ENCODE data around the gene IL4I1. TPM values are rescaled to one million over a fixed set of nuclear protein-coding genes. Genes with fewer than 3 reads are reported as not detected.

The IL4I1 gene
- polyA plus RNA-seq, 4 donors = 1.0 to 3.8 (median 1.3) TPM; not detected in 1

DNA sequence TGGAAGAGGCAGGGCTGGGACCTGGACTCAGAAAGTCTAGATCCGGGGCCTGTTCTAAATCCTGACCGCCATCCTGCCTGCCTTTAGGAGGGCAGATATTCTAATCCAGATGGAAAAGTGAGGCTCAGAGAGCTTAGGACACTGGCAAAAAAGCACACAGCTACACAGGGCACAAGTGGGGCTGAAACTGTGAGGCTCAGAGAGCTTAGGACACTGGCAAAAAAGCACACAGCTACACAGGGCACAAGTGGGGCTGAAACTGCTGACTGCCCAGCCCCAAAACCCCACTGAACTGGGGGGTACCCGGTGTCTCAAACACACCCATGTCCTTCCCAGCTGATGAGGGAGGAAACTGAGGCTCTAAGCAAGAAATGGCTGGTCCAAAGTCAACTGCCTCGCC is 21.5 kb downstream of the IL4I1 start:
- H3K4me1 ChIP-seq (ENCODE audit: control insufficient read depth in 3 of 3, insufficient read depth in 2 of 3, low read depth in 1 of 3, low read length in 2 of 3) = peaks cover 0 to 24% (median 4%) of the 10 kb centered on the region in 3 donors
- H3K27me3 ChIP-seq (ENCODE audit: control insufficient read depth in 3 of 3, insufficient read depth in 3 of 3, low read length in 3 of 3) = no peaks in the 10 kb centered on the region
- no peaks in the 10 kb centered on the region for H3K9me3 ChIP-seq (ENCODE audit: control insufficient read depth in 2 of 2, insufficient read depth in 1 of 2, low read depth in 1 of 2, low read length in 1 of 2)
- H3K36me3 ChIP-seq (ENCODE audit: control insufficient read depth in 3 of 3, insufficient read depth in 2 of 3, low read depth in 1 of 3, low read length in 3 of 3) = peaks cover 0 to 59% (median 0%) of the 10 kb centered on the region in 3 donors
- WGBS, 3 donors = 66 to 81% (median 73%) methylated on average over 4 of the region's 4 CpGs
- no peak for FAIRE-seq
- H3K27ac ChIP-seq (ENCODE audit: low read depth in 1 of 3, low read length in 2 of 3) = peak overlapping the region; percentile 9 to 99 (median 98)
- peak overlapping the region in 2 of 3 donors; percentile 80 to 83 for H3K4me3 ChIP-seq (ENCODE audit: low read depth in 1 of 3, low read length in 3 of 3)
- no peak for DNase-seq

GRCh38 chr19:49874503-49875157 is 22.1 kb downstream of the IL4I1 start:
- FAIRE-seq (no peak), DNase-seq (no peak)
- H3K4me3 ChIP-seq (ENCODE audit: low read depth in 1 of 3, low read length in 3 of 3) = no peak overlapping the region
- H3K27me3 ChIP-seq (ENCODE audit: control insufficient read depth in 3 of 3, insufficient read depth in 3 of 3, low read length in 3 of 3) = no peaks in the 10 kb centered on the region
- 90 to 94% (median 93%) methylated on average over 11 of the region's 11 CpGs for WGBS, 3 donors
- H3K36me3 ChIP-seq (ENCODE audit: control insufficient read depth in 3 of 3, insufficient read depth in 2 of 3, low read depth in 1 of 3, low read length in 3 of 3) = peaks cover 0 to 53% (median 0%) of the 10 kb centered on the region in 3 donors
- no peaks in the 10 kb centered on the region for H3K9me3 ChIP-seq (ENCODE audit: control insufficient read depth in 2 of 2, insufficient read depth in 1 of 2, low read depth in 1 of 2, low read length in 1 of 2)
- peaks cover 0 to 24% (median 4%) of the 10 kb centered on the region in 3 donors for H3K4me1 ChIP-seq (ENCODE audit: control insufficient read depth in 3 of 3, insufficient read depth in 2 of 3, low read depth in 1 of 3, low read length in 2 of 3)
- no peak overlapping the region for H3K27ac ChIP-seq (ENCODE audit: low read depth in 1 of 3, low read length in 2 of 3)

- peaks cover 0 to 45% (median 0%) of the 10 kb centered on the region in 3 donors for H3K36me3 ChIP-seq (ENCODE audit: control insufficient read depth in 3 of 3, insufficient read depth in 2 of 3, low read depth in 1 of 3, low read length in 3 of 3)
- no peak for DNase-seq
- 88 to 94% (median 91%) methylated on average over 10 of the region's 10 CpGs for WGBS, 3 donors
- peaks cover 0 to 24% (median 4%) of the 10 kb centered on the region in 3 donors for H3K4me1 ChIP-seq (ENCODE audit: control insufficient read depth in 3 of 3, insufficient read depth in 2 of 3, low read depth in 1 of 3, low read length in 2 of 3)
- H3K4me3 ChIP-seq (ENCODE audit: low read depth in 1 of 3, low read length in 3 of 3) = no peak overlapping the region
- H3K27me3 ChIP-seq (ENCODE audit: control insufficient read depth in 3 of 3, insufficient read depth in 3 of 3, low read length in 3 of 3) = no peaks in the 10 kb centered on the region
- no peak for FAIRE-seq
- H3K27ac ChIP-seq (ENCODE audit: low read depth in 1 of 3, low read length in 2 of 3) = no peak overlapping the region
- H3K9me3 ChIP-seq (ENCODE audit: control insufficient read depth in 2 of 2, insufficient read depth in 1 of 2, low read depth in 1 of 2, low read length in 1 of 2) = no peaks in the 10 kb centered on the region
Observed at GRCh38 chr19:49873834-49874233, 22.9 kb downstream of the IL4I1 start.

DNA sequence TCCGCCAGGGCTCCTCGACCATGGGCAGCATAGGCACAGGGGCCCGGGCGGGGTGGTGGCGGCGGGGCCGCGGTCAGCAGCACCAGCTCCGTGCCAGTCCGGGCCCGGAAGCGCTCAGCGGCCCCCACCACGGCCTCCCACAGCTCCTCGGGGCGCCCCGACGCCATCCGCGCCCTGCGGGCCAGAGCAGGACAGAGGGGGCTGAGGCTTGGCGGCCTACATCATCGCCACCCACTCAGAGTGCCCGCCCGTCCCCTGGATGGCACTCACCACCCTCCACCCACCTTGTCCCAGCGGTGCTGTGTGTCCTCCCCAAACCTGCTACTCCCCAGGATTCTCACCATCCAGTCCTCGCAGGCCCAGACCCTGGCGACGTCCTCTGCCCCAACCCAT is 23.6 kb downstream of the IL4I1 start:
- DNase-seq = no peak
- Histone ChIP-seq H3K4me1 (ENCODE audit: control insufficient read depth in 3 of 3, insufficient read depth in 2 of 3, low read depth in 1 of 3, low read length in 2 of 3) (peaks cover 0 to 26% (median 4%) of the 10 kb centered on the region in 3 donors), H3K4me3 (ENCODE audit: low read depth in 1 of 3, low read length in 3 of 3) (no peak overlapping the region), H3K36me3 (ENCODE audit: control insufficient read depth in 3 of 3, insufficient read depth in 2 of 3, low read depth in 1 of 3, low read length in 3 of 3) (peaks cover 0 to 41% (median 0%) of the 10 kb centered on the region in 3 donors), H3K27ac (ENCODE audit: low read depth in 1 of 3, low read length in 2 of 3) (no peak overlapping the region), H3K27me3 (ENCODE audit: control insufficient read depth in 3 of 3, insufficient read depth in 3 of 3, low read length in 3 of 3) (no peaks in the 10 kb centered on the region), H3K9me3 (ENCODE audit: control insufficient read depth in 2 of 2, insufficient read depth in 1 of 2, low read depth in 1 of 2, low read length in 1 of 2) (peaks cover 0 to 3% of the 10 kb centered on the region in 2 donors)
- FAIRE-seq = no peak
- WGBS, 3 donors = 93 to 97% (median 94%) methylated on average over 13 to 29 of the region's 29 CpGs

DNA sequence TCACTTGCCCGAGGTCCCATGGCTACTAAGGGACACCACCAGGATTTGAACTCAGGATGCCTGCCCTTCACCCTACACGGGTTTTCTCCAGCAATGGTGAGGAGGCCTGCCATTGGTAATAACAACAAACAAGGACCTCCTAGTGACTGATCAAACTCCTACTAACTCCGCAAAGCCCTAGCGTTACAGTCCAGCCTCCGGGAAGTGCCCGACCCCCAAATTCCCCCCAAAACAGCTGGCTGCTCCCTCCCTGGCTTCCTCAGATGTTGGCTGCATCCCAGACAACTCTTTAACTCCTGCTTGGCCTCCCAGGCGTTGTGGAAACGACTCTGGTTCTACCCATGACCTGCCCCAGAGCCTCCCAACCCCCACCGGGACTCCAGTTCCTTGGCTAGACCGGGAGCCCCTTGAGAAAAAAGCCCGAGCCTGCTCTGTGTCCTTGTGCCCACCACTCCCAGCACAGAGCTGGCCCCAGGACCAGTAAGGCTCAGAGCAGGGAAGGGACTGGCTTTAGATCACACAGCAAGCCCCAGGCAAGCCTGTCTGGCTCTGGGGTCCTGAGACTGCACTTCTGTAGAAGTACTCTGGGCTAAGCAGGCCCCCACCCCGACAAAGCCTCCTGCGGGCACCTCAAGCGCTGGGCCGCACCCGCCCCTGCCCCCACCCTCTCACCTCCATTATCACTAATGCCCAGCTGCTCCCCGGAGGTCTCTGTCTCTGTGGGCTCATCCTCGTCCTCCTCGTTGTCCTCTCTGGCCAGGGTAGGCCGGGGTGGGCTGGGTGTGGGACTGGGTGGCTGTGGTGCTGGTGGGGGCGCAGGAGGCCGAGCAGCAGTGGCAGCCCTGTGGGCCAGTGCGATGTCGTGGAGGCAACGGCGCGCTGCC is 24.2 kb downstream of the IL4I1 start:
- no peak overlapping the region for H3K27ac ChIP-seq (ENCODE audit: low read depth in 1 of 3, low read length in 2 of 3)
- no peak overlapping the region for H3K4me3 ChIP-seq (ENCODE audit: low read depth in 1 of 3, low read length in 3 of 3)
- peaks cover 0 to 26% (median 4%) of the 10 kb centered on the region in 3 donors for H3K4me1 ChIP-seq (ENCODE audit: control insufficient read depth in 3 of 3, insufficient read depth in 2 of 3, low read depth in 1 of 3, low read length in 2 of 3)
- DNase-seq (no peak), FAIRE-seq (no peak)
- H3K36me3 ChIP-seq (ENCODE audit: control insufficient read depth in 3 of 3, insufficient read depth in 2 of 3, low read depth in 1 of 3, low read length in 3 of 3) = peaks cover 0 to 41% (median 0%) of the 10 kb centered on the region in 3 donors
- H3K27me3 ChIP-seq (ENCODE audit: control insufficient read depth in 3 of 3, insufficient read depth in 3 of 3, low read length in 3 of 3) = no peaks in the 10 kb centered on the region
- 87 to 90% (median 88%) methylated on average over 23 to 27 of the region's 27 CpGs for WGBS, 3 donors
- H3K9me3 ChIP-seq (ENCODE audit: control insufficient read depth in 2 of 2, insufficient read depth in 1 of 2, low read depth in 1 of 2, low read length in 1 of 2) = peaks cover 0 to 4% of the 10 kb centered on the region in 2 donors

DNA sequence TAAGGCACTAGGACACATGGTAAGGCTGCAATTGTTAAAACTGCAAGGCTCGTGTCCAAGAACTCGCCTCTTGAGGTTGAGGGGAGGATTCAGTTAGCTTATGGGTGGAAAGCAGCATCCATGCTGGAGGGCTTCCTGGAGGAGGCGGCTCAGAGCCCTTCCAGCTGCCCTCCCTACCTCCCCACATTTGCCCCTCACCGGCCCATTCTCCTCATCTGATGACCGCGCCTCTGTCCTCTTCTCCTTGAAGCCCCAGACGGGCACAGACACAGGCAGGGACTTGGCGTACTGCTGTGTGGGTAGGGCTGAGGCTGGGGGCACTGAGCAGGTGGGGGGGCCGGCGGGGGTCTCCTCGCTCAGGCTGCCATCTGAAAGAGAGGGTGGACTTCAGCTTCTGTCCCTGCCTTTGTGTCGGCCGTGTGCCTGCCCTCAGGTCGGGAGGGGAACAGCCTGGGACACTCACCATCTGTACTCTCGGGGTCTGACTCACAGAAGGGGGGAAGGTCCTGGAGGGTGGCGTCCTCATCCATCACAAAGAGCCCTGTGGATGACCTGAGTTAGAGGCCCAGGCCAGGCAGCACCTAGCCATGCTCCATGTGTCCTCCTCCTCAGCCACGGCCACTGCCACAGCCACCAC is 25.2 kb downstream of the IL4I1 start:
- WGBS, 3 donors = 91 to 93% (median 92%) methylated on average over 16 to 17 of the region's 17 CpGs
- H3K9me3 ChIP-seq (ENCODE audit: control insufficient read depth in 2 of 2, insufficient read depth in 1 of 2, low read depth in 1 of 2, low read length in 1 of 2) = peaks cover 0 to 4% of the 10 kb centered on the region in 2 donors
- DNase-seq = no peak
- H3K4me3 ChIP-seq (ENCODE audit: low read depth in 1 of 3, low read length in 3 of 3) = no peak overlapping the region
- no peak overlapping the region for H3K27ac ChIP-seq (ENCODE audit: low read depth in 1 of 3, low read length in 2 of 3)
- no peaks in the 10 kb centered on the region for H3K27me3 ChIP-seq (ENCODE audit: control insufficient read depth in 3 of 3, insufficient read depth in 3 of 3, low read length in 3 of 3)
- H3K36me3 ChIP-seq (ENCODE audit: control insufficient read depth in 3 of 3, insufficient read depth in 2 of 3, low read depth in 1 of 3, low read length in 3 of 3) = peaks cover 0 to 38% (median 0%) of the 10 kb centered on the region in 3 donors
- H3K4me1 ChIP-seq (ENCODE audit: control insufficient read depth in 3 of 3, insufficient read depth in 2 of 3, low read depth in 1 of 3, low read length in 2 of 3) = peaks cover 0 to 29% (median 4%) of the 10 kb centered on the region in 3 donors
- no peak for FAIRE-seq

DNA sequence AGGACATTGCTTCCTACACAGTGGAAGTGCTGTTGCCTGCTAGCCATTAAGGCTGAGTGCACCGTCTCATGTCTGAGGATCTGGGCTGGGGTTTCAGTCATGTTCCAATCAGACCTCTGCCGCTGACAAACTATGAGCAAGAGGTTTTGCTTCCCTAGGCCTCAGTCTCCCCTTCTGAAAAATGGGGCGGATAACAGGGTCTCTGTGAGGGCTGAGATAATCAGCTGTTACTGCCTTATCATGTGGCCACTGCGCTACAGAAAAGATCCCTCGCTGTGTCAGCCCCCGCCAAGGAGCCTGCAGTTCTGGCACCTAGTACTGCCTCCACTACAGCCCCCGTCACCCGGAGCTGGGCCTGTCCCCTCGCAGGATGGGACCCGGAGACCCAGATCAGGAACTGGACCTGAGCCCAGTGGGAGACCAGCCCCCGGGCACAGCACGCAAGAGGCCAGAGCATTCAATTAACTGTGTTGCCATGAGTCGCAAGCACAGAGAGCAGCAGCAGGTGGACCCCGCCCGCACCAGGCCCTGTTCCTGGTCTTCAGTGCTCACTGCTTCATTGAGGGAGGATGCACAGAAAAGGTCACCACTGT is 26.3 kb downstream of the IL4I1 start:
- DNase-seq = no peak
- FAIRE-seq = no peak
- Histone ChIP-seq H3K27me3 (ENCODE audit: control insufficient read depth in 3 of 3, insufficient read depth in 3 of 3, low read length in 3 of 3) (no peaks in the 10 kb centered on the region), H3K36me3 (ENCODE audit: control insufficient read depth in 3 of 3, insufficient read depth in 2 of 3, low read depth in 1 of 3, low read length in 3 of 3) (peaks cover 0 to 38% (median 0%) of the 10 kb centered on the region in 3 donors), H3K4me1 (ENCODE audit: control insufficient read depth in 3 of 3, insufficient read depth in 2 of 3, low read depth in 1 of 3, low read length in 2 of 3) (peaks cover 2 to 38% (median 5%) of the 10 kb centered on the region in 3 donors), H3K27ac (ENCODE audit: low read depth in 1 of 3, low read length in 2 of 3) (peak overlapping the region; percentile 81 to 93 (median 87)), H3K4me3 (ENCODE audit: low read depth in 1 of 3, low read length in 3 of 3) (peak overlapping the region in 2 of 3 donors; percentile 51 to 52), H3K9me3 (ENCODE audit: control insufficient read depth in 2 of 2, insufficient read depth in 1 of 2, low read depth in 1 of 2, low read length in 1 of 2) (peaks cover 0 to 4% of the 10 kb centered on the region in 2 donors)
- 77 to 79% (median 78%) methylated on average over 15 of the region's 15 CpGs for WGBS, 3 donors

Data from small intestine (tissue), 7 donors.